CD4-positive, alpha-beta T cell treated with Interleukin-21 for 1 hour (primary cell): ENCODE data around the gene PLK5.

Experiments used
- DNase-seq: peaks from one replicate; pipeline ENCODE4 v3.0.0-alpha.2; 2020

PLK5 gene

GRCh38 chr19:1556390-1557070, 32.7 kb downstream of the PLK5 start:
- no peak for DNase-seq

DNA sequence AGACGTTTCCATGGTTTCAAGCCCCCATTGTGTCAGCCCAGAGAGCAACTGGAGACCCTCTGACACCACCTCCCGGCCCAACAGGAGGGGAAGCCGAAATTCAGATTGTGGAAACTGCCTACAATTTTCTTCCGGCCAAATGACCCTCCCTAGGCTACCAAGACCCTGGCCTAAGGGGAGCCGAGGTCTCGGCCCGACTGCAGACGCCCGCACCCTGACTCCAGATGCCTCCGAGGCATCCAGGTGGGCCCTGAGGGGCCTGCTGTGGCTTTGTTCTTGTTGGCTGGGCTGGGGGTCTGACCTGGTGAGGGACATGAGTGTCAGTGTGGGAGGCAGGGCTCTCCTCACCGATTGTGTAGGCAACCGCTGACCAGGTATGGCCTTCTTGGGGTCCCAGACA, 34.7 kb downstream of the PLK5 start:
- DNase-seq, result no peak

- no peak for DNase-seq
Observed at GRCh38 chr19:1560286-1560882, 36.5 kb downstream of the PLK5 start.

GRCh38 chr19:1561236-1561842, 37.5 kb downstream of the PLK5 start:
- no peak for DNase-seq

DNA sequence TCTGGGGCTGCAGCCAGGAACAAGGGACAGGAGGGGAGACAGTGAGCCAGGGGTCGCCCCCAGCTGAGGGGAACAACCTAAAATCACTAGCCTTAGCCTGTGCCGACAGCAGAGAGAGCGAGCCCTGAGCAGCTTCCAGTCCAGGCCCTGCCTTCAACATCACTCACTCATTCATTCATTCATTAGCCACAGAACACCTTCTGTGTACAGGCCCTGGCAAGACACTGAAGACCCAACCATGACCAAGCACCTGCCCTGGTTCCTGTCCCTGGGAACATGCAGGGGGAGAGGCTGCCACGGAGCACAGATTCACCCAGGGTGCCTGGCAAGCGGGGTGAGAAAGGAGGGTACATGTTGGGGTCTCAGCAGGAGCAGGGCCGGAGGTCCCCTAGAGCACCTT, 39.4 kb downstream of the PLK5 start:
- DNase-seq, result no peak

DNA sequence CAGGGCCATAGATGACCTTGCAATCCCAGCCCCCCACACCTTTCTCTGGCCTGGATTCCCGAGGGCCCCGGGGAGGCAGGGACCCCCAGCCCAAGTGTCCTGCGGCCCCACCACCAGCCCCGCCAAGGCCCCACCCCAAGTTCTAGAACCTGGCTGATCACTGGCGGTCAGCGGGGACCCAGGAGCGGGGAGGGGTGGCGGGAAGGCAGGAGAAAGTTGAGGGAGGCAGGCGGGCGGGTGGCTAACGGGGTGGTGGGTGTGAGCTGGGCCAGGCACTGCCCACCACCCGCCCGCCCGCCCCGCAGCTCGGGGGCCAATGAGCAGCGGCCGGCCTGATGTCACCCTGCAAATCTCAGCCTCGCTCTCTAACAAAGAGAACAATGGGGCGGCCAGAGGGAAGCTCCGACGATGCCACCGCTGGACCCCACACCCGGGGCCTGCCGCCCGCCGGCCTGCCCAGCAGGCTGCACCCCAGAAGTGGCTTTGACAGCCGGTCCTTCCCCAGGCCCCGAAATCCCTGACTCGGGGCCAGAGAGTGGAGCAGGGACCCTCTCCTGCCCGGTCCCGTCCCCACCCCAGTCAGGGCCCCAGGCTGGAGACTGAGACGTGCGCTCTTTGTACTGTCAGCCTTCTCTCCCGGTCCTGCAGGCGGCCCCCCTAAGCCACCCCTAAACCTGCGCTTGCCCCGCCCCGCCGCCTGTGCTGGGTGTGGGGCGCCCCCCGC, 42.7 kb downstream of the PLK5 start:
- no peak for DNase-seq

DNA sequence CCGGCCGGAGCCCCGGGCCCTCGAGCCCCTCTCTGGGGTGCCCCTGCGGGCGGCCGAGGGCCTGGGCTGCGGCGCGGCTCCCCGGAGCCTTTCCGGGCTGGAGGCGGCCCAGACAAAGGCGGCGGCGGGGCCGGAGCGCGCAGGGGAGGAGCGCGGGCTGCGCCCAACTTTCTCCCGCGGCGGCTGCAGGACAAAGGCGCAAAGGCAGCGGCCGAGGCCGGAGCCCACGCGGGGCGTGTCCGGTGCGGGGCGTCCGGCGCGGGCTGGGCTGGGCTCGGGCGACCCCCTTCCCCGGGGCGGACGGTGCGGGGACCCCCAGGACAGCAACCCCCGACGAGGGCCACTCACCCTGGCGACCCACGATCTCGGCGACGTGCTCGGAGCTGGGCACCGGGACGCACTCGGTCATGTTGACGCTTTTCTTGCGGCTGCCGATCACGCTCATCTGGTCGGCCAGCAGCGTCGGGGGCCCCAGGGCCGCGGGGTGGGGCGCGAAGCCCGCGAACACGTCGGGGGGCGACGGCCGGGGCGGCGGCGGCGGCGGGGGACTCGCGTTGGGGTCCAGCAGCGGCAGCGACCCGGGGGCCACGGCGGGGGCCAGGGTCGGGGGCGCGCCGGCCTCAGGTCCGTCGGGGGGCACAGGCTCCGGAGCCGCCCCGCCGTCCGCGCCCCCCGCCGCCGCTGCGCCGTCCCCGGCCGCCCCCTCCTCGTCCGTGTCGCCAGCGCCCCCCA, 43.4 kb downstream of the PLK5 start:
- no peak for DNase-seq

- DNase-seq, result no peak
Observed at GRCh38 chr19:1567848-1568227, 44.0 kb downstream of the PLK5 start.

DNA sequence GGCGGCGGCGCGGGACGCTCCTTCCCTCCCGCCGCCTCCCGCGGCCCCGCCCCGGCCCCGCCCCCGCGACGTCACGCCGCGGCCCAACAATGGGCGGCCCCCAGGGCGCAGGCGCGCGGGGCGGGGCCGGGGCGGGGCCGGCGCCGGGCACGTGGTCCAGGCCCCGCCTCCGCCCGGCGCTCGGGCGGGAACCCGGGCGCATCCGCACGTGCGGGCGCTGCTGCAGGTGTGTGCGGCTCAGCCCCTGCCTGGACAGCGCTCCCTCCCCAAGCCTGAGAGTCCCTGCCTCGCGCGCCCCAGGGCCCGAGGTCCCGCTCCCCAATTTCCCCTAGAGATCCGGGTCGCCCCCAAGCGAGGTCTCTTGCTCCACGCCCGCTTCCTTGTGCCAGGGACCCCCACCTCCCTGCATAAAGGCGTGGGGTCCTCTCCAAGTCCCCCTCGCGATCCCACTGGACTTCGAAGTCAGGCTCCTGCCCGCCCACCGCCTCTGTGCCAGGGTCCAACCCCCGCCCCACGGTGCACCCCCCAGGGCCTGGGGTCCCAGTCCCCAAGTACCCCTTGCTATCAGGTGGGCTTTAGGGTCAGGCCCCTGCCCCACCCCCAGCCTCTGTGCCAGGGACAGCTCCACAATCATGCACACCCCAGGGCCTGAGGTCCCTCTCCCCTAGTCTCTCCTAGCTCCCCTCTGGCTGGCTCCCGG, 44.6 kb downstream of the PLK5 start, which contains the start of gene MEX3D:
TSS of gene MEX3D (minus strand) at position 6 of the 700 bp plus-strand sequence. CDS start 267 bp downstream, outside the sequence.
- DNase-seq, result peak; percentile 85

DNA sequence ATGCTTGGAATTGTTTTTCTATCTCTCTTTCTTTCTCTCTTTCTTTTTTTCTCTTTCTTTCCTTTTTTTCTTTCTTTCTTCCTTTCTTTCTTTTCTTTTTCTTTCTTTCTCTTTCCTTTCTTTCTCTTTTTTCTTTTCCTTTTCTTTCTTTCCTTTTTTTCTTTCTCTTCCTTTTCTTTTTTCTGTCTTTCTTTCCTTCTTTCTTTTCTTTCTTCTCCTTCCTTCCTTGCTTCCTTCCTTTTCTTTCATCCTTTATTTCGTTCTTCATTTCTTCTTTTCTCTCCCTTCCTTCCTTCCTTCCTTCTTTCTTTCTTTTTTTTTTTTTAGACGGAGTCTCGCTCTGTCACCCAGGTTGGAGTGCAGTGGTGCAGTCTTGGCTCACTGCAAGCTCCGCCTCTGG, 46.1 kb downstream of the PLK5 start:
- DNase-seq, result no peak

DNA sequence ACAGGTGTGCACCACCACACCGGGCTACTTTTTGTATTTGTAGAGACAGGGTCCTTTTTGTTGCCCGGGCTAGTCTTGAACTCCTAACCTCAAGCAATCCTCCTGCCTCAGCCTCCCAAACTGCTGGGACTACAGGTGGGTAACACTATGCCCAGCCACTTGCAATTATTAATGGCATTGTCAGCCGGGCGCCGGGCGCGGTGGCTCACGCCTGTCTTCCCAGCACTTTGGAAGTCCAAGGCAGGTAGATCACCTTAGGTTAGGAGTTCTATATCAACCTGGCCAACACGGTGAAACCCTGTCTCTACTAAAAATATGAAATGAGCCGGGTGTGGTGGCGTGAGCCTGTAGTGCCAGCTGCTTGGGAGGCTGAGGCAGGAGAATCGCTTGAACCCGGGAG, 47.0 kb downstream of the PLK5 start:
- DNase-seq, result no peak

DNA sequence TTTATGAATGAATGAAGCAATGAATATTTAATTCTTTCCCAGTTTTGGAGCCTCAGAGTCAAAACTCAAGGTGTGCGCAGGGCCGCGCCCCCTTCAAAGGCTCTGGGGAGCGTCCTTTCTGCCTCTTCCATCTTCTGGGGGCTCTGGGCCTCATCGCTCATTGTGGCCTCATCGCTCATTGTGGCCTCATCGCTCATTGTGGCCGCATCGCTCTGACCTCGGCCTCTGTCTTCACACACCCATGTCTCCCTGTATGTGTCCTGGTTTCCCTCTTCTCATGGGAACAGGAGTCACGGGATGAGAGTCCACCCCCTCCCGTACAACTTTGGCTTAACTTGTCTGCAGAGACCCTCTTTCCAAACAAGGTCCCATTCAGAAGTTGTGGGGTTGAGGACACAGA, 47.5 kb downstream of the PLK5 start:
- no peak for DNase-seq

GRCh38 chr19:1572795-1573194, 48.9 kb downstream of the PLK5 start:
- DNase-seq, result no peak

GRCh38 chr19:1574354-1575136, 50.7 kb downstream of the PLK5 start:
- DNase-seq, result no peak

GRCh38 chr19:1575323-1576241, 51.7 kb downstream of the PLK5 start:
- DNase-seq, result no peak

DNA sequence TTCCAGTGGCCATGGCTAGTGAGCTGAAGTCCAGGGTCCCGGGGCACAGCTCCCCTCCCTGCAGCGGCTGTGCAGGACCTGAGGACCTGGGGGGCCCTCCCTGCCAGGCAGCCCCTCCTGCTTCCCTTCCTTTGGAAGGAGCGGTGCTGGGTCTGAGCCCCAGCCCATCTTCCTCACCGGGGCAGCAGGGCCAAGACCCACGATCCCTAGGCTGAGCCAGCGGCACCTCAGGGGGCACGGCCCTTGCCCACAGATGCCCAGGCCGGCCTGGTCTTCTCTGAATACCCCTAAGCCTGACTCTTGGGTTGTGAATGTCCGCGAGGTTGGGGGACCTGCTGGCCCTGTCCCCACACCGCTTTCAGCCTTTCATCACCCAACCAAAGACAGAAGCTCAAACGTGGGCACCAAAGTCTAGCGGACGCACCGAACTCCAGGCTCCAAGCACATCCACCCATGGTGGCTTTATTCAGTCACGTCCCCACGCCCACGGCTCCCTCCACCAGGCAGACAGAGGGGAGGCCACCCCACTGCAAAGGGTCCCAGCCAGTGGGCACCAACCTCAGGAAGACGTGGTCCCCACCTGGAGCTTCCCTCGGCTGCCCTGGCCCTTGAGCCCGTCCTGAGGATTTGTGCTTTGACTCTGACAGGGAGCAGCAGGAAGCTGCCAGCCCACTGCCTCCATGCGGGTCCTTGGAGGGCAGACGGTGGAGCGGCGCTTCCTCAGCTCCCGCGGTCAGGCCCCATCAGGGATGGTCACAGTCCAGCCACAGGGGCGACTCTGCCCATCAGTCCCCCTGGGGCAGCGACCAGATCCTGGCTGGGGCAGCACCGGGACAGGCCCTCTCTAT, 52.6 kb downstream of the PLK5 start:
- no peak for DNase-seq

GRCh38 chr19:1577090-1577928, 53.4 kb downstream of the PLK5 start:
- no peak for DNase-seq

- DNase-seq, result no peak
Observed at GRCh38 chr19:1577929-1578618, 54.2 kb downstream of the PLK5 start.
